HepG2 (cell line): Measurements from ENCODE around the gene HMGN1. TPM values are rescaled to one million over a fixed set of nuclear protein-coding genes. Genes with fewer than 3 reads are reported as not detected.
A peak's percentile ranks its signal among the peaks of the same experiment; 100 is the strongest.

Source experiments
- KDM6A ChIP-seq: IDR thresholded peaks from 2 replicates; pipeline ENCODE4 v1.6.1; 2016; ENCODE audit warnings: low read depth
- NFATC3 ChIP-seq: sonication (generic); formaldehyde crosslinking; IDR thresholded peaks from 2 replicates; pipeline ENCODE4 v1.5.1; 2020; ENCODE audit warnings: mild to moderate bottlenecking, missing genetic modification reagents
- SOX5 ChIP-seq: IDR thresholded peaks from 2 replicates; pipeline ENCODE4 v1.6.1; 2016; ENCODE audit warnings: borderline replicate concordance
- TEAD2 ChIP-seq: sonication (generic); formaldehyde crosslinking; IDR thresholded peaks from 2 replicates; pipeline ENCODE4 v1.9.0; 2021; ENCODE audit warnings: missing genetic modification reagents
- ZNF136 ChIP-seq: sonication (generic); formaldehyde crosslinking; IDR thresholded peaks from 2 replicates; pipeline ENCODE4 v1.8.1; 2022; ENCODE audit warnings: low read depth, mild to moderate bottlenecking, moderate library complexity, missing genetic modification reagents
- ZNF788 ChIP-seq: sonication (generic); formaldehyde crosslinking; IDR thresholded peaks from 2 replicates; pipeline ENCODE4 v1.5.0; 2020; ENCODE audit warnings: mild to moderate bottlenecking, missing genetic modification reagents, borderline replicate concordance
- polyA plus RNA-seq, 8 experiments: library from polyadenylated mRNA; depleted of rRNA in 3 of 8; stranded (reverse) in 7 of 8; unstranded in 1 of 8; fragments of >200 nt; fragmentation: Illumina TruSeq in 4 of 8; extraction: Trizol in 4 of 8; gene quantifications; 2 replicates each; pipeline versions ENCODE4 v1.2.1 to v1.2.3, GENCODE V29; 2011 to 2016; ENCODE audit warnings: low read depth in 4 of 8, missing spikeins in 1 of 8, mixed read lengths in 1 of 8; ENCODE audit not compliant: insufficient read depth in 1 of 8
- total RNA-seq, 5 experiments: library from RNA; depleted of rRNA; stranded (reverse); fragments of >200 nt; fragmentation: Illumina TruSeq; extraction: Trizol; gene quantifications; 2 replicates each; pipeline ENCODE4 v1.2.3, GENCODE V29; 2016; ENCODE audit warnings: low read depth in 1 of 5
- TF ChIP-seq, protein P1 (sequence below): IDR thresholded peaks from 2 replicates; pipeline ENCODE4 v1.6.1; 2018; ENCODE audit warnings: missing genetic modification reagents
- TF ChIP-seq, protein P2 (sequence below): sonication (generic); formaldehyde crosslinking; IDR thresholded peaks from one replicate; pipeline ENCODE4 v1.5.1; 2020; ENCODE audit warnings: mild to moderate bottlenecking, missing genetic modification reagents; ENCODE audit errors: not compliant biosample characterization
- TF ChIP-seq, protein P3 (sequence below): sonication (generic); formaldehyde crosslinking; IDR thresholded peaks from 2 replicates; pipeline ENCODE4 v1.4.0; 2020; ENCODE audit warnings: mild to moderate bottlenecking, missing genetic modification reagents, borderline replicate concordance
- TF ChIP-seq, protein P4 (sequence below): sonication (generic); formaldehyde crosslinking; IDR thresholded peaks from 2 replicates; pipeline ENCODE4 v1.8.1; 2022; ENCODE audit warnings: mild to moderate bottlenecking, missing genetic modification reagents
- TF ChIP-seq, protein P5 (sequence below): sonication (generic); formaldehyde crosslinking; IDR thresholded peaks from 2 replicates; pipeline ENCODE4 v1.5.0; 2020; ENCODE audit warnings: mild to moderate bottlenecking, missing genetic modification reagents, moderate library complexity

HMGN1 gene
- total and polyA plus RNA-seq, 2 of the 13 experiments (the other 11 are each of a cell fraction or from before 2014, with no cell fraction given) = 104 to 286 TPM

DNA sequence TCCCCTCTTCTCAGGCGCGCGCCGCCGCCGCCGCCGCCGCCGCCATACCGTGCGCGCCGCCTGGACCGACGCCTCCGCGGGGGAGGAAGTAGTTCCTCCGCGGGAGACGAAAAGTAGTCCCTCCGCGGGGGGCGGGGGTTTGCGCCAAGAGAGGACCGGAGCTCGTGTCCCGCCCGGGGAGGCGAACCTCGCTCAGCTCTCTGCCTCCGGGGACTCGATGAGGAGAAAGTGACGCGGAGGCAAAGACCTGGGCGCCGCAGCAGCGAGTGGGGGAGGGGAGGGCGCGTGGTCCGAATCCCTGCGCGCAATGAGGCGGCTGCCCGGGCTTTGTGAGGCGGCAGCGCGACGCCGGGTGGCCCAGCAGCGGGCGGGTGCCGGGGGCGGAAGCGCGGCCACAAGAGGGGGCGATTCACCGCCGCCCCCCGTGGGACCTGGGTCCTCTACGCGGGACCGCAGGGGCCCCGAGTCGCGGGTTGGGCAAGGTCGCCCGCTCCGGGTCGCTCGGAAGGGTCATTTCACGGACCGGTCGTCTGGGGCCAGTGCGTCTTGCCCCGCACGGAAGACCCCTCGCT lies 35.2 kb downstream of the HMGN1 start, which contains the start of gene BRWD1 (continued):
- TF ChIP-seq, protein P1, sequence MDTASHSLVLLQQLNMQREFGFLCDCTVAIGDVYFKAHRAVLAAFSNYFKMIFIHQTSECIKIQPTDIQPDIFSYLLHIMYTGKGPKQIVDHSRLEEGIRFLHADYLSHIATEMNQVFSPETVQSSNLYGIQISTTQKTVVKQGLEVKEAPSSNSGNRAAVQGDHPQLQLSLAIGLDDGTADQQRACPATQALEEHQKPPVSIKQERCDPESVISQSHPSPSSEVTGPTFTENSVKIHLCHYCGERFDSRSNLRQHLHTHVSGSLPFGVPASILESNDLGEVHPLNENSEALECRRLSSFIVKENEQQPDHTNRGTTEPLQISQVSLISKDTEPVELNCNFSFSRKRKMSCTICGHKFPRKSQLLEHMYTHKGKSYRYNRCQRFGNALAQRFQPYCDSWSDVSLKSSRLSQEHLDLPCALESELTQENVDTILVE (CRISPR knock-in tag) = peak; percentile 71; the same call in 1 of the 2 replicates
- TF ChIP-seq TEAD2 = peak; percentile 56; the same call in 1 of the 2 replicates
- peak; percentile 61; the same call in 1 of the 2 replicates for TF ChIP-seq SOX5 (CRISPR knock-in tag)
- no peak for TF ChIP-seq NFATC3 (CRISPR knock-in tag)
- TF ChIP-seq, protein P2, sequence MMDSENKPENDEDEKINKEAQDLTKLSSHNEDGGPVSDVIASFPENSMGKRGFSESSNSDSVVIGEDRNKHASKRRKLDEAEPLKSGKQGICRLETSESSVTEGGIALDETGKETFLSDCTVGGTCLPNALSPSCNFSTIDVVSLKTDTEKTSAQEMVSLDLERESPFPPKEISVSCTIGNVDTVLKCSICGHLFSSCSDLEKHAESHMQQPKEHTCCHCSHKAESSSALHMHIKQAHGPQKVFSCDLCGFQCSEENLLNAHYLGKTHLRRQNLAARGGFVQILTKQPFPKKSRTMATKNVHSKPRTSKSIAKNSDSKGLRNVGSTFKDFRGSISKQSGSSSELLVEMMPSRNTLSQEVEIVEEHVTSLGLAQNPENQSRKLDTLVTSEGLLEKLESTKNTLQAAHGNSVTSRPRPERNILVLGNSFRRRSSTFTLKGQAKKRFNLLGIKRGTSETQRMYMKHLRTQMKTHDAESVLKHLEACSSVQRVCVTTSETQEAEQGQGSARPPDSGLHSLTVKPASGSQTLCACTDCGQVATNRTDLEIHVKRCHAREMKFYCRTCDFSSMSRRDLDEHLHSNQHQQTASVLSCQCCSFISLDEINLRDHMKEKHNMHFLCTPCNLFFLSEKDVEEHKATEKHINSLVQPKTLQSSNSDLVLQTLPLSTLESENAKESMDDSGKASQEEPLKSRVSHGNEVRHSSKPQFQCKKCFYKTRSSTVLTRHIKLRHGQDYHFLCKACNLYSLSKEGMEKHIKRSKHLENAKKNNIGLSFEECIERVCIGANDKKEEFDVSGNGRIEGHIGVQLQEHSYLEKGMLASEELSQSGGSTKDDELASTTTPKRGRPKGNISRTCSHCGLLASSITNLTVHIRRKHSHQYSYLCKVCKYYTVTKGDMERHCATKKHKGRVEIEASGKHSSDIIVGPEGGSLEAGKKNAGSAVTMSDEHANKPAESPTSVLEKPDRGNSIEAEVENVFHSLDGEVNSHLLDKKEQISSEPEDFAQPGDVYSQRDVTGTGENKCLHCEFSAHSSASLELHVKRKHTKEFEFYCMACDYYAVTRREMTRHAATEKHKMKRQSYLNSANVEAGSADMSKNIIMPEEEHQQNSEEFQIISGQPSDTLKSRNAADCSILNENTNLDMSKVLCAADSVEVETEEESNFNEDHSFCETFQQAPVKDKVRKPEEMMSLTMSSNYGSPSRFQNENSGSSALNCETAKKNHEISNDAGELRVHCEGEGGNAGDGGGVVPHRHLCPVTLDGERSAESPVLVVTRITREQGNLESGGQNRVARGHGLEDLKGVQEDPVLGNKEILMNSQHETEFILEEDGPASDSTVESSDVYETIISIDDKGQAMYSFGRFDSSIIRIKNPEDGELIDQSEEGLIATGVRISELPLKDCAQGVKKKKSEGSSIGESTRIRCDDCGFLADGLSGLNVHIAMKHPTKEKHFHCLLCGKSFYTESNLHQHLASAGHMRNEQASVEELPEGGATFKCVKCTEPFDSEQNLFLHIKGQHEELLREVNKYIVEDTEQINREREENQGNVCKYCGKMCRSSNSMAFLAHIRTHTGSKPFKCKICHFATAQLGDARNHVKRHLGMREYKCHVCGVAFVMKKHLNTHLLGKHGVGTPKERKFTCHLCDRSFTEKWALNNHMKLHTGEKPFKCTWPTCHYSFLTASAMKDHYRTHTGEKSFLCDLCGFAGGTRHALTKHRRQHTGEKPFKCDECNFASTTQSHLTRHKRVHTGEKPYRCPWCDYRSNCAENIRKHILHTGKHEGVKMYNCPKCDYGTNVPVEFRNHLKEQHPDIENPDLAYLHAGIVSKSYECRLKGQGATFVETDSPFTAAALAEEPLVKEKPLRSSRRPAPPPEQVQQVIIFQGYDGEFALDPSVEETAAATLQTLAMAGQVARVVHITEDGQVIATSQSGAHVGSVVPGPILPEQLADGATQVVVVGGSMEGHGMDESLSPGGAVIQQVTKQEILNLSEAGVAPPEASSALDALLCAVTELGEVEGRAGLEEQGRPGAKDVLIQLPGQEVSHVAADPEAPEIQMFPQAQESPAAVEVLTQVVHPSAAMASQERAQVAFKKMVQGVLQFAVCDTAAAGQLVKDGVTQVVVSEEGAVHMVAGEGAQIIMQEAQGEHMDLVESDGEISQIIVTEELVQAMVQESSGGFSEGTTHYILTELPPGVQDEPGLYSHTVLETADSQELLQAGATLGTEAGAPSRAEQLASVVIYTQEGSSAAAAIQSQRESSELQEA = peak; percentile 59
- TF ChIP-seq, protein P3, sequence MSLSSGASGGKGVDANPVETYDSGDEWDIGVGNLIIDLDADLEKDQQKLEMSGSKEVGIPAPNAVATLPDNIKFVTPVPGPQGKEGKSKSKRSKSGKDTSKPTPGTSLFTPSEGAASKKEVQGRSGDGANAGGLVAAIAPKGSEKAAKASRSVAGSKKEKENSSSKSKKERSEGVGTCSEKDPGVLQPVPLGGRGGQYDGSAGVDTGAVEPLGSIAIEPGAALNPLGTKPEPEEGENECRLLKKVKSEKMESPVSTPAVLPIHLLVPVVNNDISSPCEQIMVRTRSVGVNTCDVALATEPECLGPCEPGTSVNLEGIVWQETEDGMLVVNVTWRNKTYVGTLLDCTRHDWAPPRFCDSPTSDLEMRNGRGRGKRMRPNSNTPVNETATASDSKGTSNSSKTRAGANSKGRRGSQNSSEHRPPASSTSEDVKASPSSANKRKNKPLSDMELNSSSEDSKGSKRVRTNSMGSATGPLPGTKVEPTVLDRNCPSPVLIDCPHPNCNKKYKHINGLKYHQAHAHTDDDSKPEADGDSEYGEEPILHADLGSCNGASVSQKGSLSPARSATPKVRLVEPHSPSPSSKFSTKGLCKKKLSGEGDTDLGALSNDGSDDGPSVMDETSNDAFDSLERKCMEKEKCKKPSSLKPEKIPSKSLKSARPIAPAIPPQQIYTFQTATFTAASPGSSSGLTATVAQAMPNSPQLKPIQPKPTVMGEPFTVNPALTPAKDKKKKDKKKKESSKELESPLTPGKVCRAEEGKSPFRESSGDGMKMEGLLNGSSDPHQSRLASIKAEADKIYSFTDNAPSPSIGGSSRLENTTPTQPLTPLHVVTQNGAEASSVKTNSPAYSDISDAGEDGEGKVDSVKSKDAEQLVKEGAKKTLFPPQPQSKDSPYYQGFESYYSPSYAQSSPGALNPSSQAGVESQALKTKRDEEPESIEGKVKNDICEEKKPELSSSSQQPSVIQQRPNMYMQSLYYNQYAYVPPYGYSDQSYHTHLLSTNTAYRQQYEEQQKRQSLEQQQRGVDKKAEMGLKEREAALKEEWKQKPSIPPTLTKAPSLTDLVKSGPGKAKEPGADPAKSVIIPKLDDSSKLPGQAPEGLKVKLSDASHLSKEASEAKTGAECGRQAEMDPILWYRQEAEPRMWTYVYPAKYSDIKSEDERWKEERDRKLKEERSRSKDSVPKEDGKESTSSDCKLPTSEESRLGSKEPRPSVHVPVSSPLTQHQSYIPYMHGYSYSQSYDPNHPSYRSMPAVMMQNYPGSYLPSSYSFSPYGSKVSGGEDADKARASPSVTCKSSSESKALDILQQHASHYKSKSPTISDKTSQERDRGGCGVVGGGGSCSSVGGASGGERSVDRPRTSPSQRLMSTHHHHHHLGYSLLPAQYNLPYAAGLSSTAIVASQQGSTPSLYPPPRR (CRISPR knock-in tag) = peak; percentile 43; the same call in 1 of the 2 replicates
- TF ChIP-seq KDM6A (CRISPR knock-in tag) = 0 out of 2 replicates have a peak, but pooled peaks have one; percentile 29
- TF ChIP-seq, protein P4, sequence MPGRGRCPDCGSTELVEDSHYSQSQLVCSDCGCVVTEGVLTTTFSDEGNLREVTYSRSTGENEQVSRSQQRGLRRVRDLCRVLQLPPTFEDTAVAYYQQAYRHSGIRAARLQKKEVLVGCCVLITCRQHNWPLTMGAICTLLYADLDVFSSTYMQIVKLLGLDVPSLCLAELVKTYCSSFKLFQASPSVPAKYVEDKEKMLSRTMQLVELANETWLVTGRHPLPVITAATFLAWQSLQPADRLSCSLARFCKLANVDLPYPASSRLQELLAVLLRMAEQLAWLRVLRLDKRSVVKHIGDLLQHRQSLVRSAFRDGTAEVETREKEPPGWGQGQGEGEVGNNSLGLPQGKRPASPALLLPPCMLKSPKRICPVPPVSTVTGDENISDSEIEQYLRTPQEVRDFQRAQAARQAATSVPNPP (CRISPR knock-in tag) = peak; percentile 82; the same call in 1 of the 2 replicates
- TF ChIP-seq ZNF136 (CRISPR knock-in tag) = no peak
- 0 out of 2 replicates have a peak, but pooled peaks have one; percentile 84 for TF ChIP-seq ZNF788
- TF ChIP-seq, protein P5, sequence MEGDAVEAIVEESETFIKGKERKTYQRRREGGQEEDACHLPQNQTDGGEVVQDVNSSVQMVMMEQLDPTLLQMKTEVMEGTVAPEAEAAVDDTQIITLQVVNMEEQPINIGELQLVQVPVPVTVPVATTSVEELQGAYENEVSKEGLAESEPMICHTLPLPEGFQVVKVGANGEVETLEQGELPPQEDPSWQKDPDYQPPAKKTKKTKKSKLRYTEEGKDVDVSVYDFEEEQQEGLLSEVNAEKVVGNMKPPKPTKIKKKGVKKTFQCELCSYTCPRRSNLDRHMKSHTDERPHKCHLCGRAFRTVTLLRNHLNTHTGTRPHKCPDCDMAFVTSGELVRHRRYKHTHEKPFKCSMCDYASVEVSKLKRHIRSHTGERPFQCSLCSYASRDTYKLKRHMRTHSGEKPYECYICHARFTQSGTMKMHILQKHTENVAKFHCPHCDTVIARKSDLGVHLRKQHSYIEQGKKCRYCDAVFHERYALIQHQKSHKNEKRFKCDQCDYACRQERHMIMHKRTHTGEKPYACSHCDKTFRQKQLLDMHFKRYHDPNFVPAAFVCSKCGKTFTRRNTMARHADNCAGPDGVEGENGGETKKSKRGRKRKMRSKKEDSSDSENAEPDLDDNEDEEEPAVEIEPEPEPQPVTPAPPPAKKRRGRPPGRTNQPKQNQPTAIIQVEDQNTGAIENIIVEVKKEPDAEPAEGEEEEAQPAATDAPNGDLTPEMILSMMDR (CRISPR knock-in tag) = peak; percentile 60
